ENCODE results near the gene AXDND1.

DNA sequence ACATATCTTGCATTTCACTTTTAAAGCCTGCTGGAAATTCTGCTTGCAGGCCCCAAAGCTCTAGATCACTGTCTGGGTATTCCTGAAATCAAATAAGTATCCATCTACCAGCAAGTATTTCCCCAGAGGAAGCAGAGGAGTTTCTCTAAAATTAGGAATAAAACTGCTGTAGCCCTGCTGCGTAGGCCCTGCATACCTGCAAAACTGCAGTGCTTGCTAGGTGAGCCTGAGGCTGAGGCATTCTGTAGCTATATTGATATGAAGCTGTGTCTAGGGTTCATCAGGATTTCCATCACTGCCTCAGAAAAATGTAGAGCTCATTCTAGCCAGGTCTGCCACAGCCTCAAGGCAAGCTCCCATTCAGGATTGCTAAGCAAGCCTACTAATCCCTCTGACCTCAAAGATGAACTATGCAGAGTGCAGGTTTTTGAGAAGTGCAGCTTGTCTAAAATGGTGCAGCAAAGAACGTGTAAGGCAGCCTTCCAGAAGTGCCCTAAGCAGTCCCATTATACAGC is 181.3 kb downstream of the AXDND1 start:
- no peak for TF ChIP-seq EZH2 (IDR thresholded peaks at IDR 0.05; ENCODE audit: low read depth, unreplicated experiment)
- TF ChIP-seq, protein P1, sequence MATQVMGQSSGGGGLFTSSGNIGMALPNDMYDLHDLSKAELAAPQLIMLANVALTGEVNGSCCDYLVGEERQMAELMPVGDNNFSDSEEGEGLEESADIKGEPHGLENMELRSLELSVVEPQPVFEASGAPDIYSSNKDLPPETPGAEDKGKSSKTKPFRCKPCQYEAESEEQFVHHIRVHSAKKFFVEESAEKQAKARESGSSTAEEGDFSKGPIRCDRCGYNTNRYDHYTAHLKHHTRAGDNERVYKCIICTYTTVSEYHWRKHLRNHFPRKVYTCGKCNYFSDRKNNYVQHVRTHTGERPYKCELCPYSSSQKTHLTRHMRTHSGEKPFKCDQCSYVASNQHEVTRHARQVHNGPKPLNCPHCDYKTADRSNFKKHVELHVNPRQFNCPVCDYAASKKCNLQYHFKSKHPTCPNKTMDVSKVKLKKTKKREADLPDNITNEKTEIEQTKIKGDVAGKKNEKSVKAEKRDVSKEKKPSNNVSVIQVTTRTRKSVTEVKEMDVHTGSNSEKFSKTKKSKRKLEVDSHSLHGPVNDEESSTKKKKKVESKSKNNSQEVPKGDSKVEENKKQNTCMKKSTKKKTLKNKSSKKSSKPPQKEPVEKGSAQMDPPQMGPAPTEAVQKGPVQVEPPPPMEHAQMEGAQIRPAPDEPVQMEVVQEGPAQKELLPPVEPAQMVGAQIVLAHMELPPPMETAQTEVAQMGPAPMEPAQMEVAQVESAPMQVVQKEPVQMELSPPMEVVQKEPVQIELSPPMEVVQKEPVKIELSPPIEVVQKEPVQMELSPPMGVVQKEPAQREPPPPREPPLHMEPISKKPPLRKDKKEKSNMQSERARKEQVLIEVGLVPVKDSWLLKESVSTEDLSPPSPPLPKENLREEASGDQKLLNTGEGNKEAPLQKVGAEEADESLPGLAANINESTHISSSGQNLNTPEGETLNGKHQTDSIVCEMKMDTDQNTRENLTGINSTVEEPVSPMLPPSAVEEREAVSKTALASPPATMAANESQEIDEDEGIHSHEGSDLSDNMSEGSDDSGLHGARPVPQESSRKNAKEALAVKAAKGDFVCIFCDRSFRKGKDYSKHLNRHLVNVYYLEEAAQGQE (IDR thresholded peaks at IDR 0.05; ENCODE audit: unreplicated experiment), result no peak
- TF ChIP-seq, protein P2, sequence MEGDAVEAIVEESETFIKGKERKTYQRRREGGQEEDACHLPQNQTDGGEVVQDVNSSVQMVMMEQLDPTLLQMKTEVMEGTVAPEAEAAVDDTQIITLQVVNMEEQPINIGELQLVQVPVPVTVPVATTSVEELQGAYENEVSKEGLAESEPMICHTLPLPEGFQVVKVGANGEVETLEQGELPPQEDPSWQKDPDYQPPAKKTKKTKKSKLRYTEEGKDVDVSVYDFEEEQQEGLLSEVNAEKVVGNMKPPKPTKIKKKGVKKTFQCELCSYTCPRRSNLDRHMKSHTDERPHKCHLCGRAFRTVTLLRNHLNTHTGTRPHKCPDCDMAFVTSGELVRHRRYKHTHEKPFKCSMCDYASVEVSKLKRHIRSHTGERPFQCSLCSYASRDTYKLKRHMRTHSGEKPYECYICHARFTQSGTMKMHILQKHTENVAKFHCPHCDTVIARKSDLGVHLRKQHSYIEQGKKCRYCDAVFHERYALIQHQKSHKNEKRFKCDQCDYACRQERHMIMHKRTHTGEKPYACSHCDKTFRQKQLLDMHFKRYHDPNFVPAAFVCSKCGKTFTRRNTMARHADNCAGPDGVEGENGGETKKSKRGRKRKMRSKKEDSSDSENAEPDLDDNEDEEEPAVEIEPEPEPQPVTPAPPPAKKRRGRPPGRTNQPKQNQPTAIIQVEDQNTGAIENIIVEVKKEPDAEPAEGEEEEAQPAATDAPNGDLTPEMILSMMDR (conservative IDR thresholded peaks at IDR 0.05; ENCODE audit: low read depth in 2 of 2), result no peak
- TF ChIP-seq NANOG (IDR thresholded peaks at IDR 0.05; ENCODE audit: borderline replicate concordance), result no peak
- TF ChIP-seq POLR2AphosphoS5 (IDR thresholded peaks at IDR 0.05; ENCODE audit: low read depth), result no peak
- TF ChIP-seq EZH2phosphoT487 (IDR thresholded peaks at IDR 0.05; ENCODE audit: unreplicated experiment), result no peak
- no peak for TF ChIP-seq JUNB (IDR thresholded peaks at IDR 0.05; ENCODE audit: unreplicated experiment)
- TF ChIP-seq CREB1 (CRISPR knock-in tag; IDR thresholded peaks at IDR 0.05; ENCODE audit: low read depth), result no peak
- no peak for TF ChIP-seq ZNF331 (CRISPR knock-in tag; IDR thresholded peaks at IDR 0.05; ENCODE audit: low read depth)
- TF ChIP-seq ZNF114 (CRISPR knock-in tag; IDR thresholded peaks at IDR 0.05), result no peak
- TF ChIP-seq, protein P3, sequence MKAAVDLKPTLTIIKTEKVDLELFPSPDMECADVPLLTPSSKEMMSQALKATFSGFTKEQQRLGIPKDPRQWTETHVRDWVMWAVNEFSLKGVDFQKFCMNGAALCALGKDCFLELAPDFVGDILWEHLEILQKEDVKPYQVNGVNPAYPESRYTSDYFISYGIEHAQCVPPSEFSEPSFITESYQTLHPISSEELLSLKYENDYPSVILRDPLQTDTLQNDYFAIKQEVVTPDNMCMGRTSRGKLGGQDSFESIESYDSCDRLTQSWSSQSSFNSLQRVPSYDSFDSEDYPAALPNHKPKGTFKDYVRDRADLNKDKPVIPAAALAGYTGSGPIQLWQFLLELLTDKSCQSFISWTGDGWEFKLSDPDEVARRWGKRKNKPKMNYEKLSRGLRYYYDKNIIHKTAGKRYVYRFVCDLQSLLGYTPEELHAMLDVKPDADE (IDR thresholded peaks at IDR 0.05), result no peak
- TF ChIP-seq, protein P4, sequence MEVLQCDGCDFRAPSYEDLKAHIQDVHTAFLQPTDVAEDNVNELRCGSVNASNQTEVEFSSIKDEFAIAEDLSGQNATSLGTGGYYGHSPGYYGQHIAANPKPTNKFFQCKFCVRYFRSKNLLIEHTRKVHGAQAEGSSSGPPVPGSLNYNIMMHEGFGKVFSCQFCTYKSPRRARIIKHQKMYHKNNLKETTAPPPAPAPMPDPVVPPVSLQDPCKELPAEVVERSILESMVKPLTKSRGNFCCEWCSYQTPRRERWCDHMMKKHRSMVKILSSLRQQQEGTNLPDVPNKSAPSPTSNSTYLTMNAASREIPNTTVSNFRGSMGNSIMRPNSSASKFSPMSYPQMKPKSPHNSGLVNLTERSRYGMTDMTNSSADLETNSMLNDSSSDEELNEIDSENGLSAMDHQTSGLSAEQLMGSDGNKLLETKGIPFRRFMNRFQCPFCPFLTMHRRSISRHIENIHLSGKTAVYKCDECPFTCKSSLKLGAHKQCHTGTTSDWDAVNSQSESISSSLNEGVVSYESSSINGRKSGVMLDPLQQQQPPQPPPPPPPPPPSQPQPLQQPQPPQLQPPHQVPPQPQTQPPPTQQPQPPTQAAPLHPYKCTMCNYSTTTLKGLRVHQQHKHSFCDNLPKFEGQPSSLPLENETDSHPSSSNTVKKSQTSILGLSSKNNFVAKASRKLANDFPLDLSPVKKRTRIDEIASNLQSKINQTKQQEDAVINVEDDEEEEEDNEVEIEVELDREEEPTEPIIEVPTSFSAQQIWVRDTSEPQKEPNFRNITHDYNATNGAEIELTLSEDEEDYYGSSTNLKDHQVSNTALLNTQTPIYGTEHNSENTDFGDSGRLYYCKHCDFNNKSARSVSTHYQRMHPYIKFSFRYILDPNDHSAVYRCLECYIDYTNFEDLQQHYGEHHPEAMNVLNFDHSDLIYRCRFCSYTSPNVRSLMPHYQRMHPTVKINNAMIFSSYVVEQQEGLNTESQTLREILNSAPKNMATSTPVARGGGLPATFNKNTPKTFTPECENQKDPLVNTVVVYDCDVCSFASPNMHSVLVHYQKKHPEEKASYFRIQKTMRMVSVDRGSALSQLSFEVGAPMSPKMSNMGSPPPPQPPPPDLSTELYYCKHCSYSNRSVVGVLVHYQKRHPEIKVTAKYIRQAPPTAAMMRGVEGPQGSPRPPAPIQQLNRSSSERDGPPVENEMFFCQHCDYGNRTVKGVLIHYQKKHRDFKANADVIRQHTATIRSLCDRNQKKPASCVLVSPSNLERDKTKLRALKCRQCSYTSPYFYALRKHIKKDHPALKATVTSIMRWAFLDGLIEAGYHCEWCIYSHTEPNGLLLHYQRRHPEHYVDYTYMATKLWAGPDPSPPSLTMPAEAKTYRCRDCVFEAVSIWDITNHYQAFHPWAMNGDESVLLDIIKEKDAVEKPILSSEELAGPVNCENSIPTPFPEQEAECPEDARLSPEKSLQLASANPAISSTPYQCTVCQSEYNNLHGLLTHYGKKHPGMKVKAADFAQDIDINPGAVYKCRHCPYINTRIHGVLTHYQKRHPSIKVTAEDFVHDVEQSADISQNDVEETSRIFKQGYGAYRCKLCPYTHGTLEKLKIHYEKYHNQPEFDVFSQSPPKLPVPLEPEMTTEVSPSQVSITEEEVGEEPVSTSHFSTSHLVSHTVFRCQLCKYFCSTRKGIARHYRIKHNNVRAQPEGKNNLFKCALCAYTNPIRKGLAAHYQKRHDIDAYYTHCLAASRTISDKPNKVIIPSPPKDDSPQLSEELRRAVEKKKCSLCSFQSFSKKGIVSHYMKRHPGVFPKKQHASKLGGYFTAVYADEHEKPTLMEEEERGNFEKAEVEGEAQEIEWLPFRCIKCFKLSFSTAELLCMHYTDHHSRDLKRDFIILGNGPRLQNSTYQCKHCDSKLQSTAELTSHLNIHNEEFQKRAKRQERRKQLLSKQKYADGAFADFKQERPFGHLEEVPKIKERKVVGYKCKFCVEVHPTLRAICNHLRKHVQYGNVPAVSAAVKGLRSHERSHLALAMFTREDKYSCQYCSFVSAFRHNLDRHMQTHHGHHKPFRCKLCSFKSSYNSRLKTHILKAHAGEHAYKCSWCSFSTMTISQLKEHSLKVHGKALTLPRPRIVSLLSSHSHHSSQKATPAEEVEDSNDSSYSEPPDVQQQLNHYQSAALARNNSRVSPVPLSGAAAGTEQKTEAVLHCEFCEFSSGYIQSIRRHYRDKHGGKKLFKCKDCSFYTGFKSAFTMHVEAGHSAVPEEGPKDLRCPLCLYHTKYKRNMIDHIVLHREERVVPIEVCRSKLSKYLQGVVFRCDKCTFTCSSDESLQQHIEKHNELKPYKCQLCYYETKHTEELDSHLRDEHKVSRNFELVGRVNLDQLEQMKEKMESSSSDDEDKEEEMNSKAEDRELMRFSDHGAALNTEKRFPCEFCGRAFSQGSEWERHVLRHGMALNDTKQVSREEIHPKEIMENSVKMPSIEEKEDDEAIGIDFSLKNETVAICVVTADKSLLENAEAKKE (CRISPR knock-in tag; IDR thresholded peaks at IDR 0.05), result no peak

All from GM23338 (cell line).